HUES64 (cell line): ENCODE results near the gene PTPN23.
"Not testable (repeated sequence)": the region's sequence is repeated elsewhere in the genome, so short reads cannot be mapped to it uniquely, and the experiment has no call there.

Experiments used
- H3K27ac ChIP-seq: 2 replicates; pipeline ENCODE4 v1.7.0; 2013; ENCODE audit warnings: low read depth, low read length, inconsistent platforms
- H3K27me3 ChIP-seq: 2 replicates; pipeline ENCODE4 v1.6.1; 2013; ENCODE audit warnings: mild to moderate bottlenecking, low read length; ENCODE audit not compliant: insufficient read depth
- H3K36me3 ChIP-seq: 2 replicates; pipeline ENCODE4 v1.6.1; 2013; ENCODE audit warnings: mild to moderate bottlenecking, low read length; ENCODE audit not compliant: insufficient read depth
- H3K4me1 ChIP-seq: 2 replicates; pipeline ENCODE4 v1.6.1; 2013; ENCODE audit warnings: mild to moderate bottlenecking, low read length, moderate library complexity; ENCODE audit not compliant: insufficient read depth
- H3K4me3 ChIP-seq: 2 replicates; pipeline ENCODE4 v1.5.1; 2013; ENCODE audit warnings: mild to moderate bottlenecking, low read length, moderate library complexity
- H3K9ac ChIP-seq: 2 replicates; pipeline ENCODE4 v1.6.1; 2013; ENCODE audit warnings: mild to moderate bottlenecking, low read depth, low read length
- H3K9me3 ChIP-seq: 2 replicates; pipeline ENCODE4 v1.6.1; 2013; ENCODE audit warnings: low read depth, low read length; ENCODE audit not compliant: insufficient read depth
- WGBS: fragments of 150-250, 120-280 bp; methylation state at CpG from one replicate; pipeline ENCODE4 v1.1.7; 2013; ENCODE audit warnings: missing lambda C conversion rate; 5-methylcytosine and 5-hydroxymethylcytosine counted together

PTPN23 gene

GRCh38 chr3:47355010-47355409, 25.8 kb upstream of the PTPN23 start:
- Histone ChIP-seq H3K36me3 (no peaks in the 10 kb centered on the region), H3K27me3 (no peaks in the 10 kb centered on the region), H3K9ac (no peak overlapping the region), H3K27ac (no peak overlapping the region), H3K9me3 (peaks cover 21% of the 10 kb centered on the region), H3K4me3 (no peak overlapping the region), H3K4me1 (no peaks in the 10 kb centered on the region)
- WGBS, result 91% methylated on average over 3 of the region's 3 CpGs

GRCh38 chr3:47356201-47356600, 24.6 kb upstream of the PTPN23 start:
- no peak overlapping the region for H3K27ac ChIP-seq
- H3K4me1 ChIP-seq, result no peaks in the 10 kb centered on the region
- no peaks in the 10 kb centered on the region for H3K36me3 ChIP-seq
- H3K9me3 ChIP-seq, result peaks cover 26% of the 10 kb centered on the region
- H3K27me3 ChIP-seq, result no peaks in the 10 kb centered on the region
- H3K9ac ChIP-seq, result no peak overlapping the region
- 96% methylated on average over 31 of the region's 31 CpGs for WGBS
- H3K4me3 ChIP-seq, result no peak overlapping the region

GRCh38 chr3:47359323-47359722, 21.5 kb upstream of the PTPN23 start:
- 33% methylated on average over 1 of the region's 1 CpG for WGBS
- peaks cover 26% of the 10 kb centered on the region for H3K9me3 ChIP-seq

GRCh38 chr3:47360110-47360517, 20.7 kb upstream of the PTPN23 start:
- not testable (repeated sequence) for H3K36me3 ChIP-seq, H3K4me1 ChIP-seq, H3K27me3 ChIP-seq, H3K4me3 ChIP-seq, H3K9ac ChIP-seq, H3K27ac ChIP-seq
- 95% methylated on average over 4 of the region's 4 CpGs for WGBS
- H3K9me3 ChIP-seq, result peaks cover 26% of the 10 kb centered on the region

More at GRCh38 chr3:47359323-47359722, 21.5 kb upstream of the PTPN23 start:
- H3K27me3 ChIP-seq, result no peaks in the 10 kb centered on the region
- H3K36me3 ChIP-seq, result no peaks in the 10 kb centered on the region
- no peak overlapping the region for H3K27ac ChIP-seq
- no peaks in the 10 kb centered on the region for H3K4me1 ChIP-seq
- no peak overlapping the region for H3K4me3 ChIP-seq
- no peak overlapping the region for H3K9ac ChIP-seq

- Histone ChIP-seq H3K27me3 (no peaks in the 10 kb centered on the region), H3K4me3 (no peak overlapping the region), H3K36me3 (no peaks in the 10 kb centered on the region), H3K4me1 (no peaks in the 10 kb centered on the region), H3K9ac (no peak overlapping the region), H3K27ac (no peak overlapping the region), H3K9me3 (peaks cover 26% of the 10 kb centered on the region)
- 95% methylated on average over 5 of the region's 5 CpGs for WGBS
These were observed 18.1 kb upstream of the PTPN23 start for GRCh38 chr3:47362701-47363100.

GRCh38 chr3:47365213-47366153, 15.3 kb upstream of the PTPN23 start:
- Histone ChIP-seq H3K9ac (no peak overlapping the region), H3K4me3 (no peak overlapping the region), H3K4me1 (no peaks in the 10 kb centered on the region), H3K9me3 (peaks cover under 1% of the 10 kb centered on the region; the same call in 1 of the 2 replicates), H3K27ac (no peak overlapping the region), H3K36me3 (no peaks in the 10 kb centered on the region), H3K27me3 (no peaks in the 10 kb centered on the region)
- 89% methylated on average over 11 of the region's 11 CpGs for WGBS

- WGBS, result 95% methylated on average over 2 of the region's 2 CpGs
- H3K27me3 ChIP-seq, result no peaks in the 10 kb centered on the region
- no peaks in the 10 kb centered on the region for H3K9me3 ChIP-seq
- no peak overlapping the region for H3K4me3 ChIP-seq
- peaks cover 5% of the 10 kb centered on the region for H3K4me1 ChIP-seq
- no peak overlapping the region for H3K27ac ChIP-seq
- H3K9ac ChIP-seq, result no peak overlapping the region
- H3K36me3 ChIP-seq, result no peaks in the 10 kb centered on the region
These were observed 14.0 kb upstream of the PTPN23 start for GRCh38 chr3:47366833-47367232.

GRCh38 chr3:47367631-47368030, 13.2 kb upstream of the PTPN23 start:
- H3K9ac ChIP-seq, result no peak overlapping the region
- H3K9me3 ChIP-seq, result no peaks in the 10 kb centered on the region
- H3K27me3 ChIP-seq, result no peaks in the 10 kb centered on the region
- no peak overlapping the region for H3K4me3 ChIP-seq
- H3K36me3 ChIP-seq, result no peaks in the 10 kb centered on the region
- no peak overlapping the region for H3K27ac ChIP-seq
- peaks cover 5% of the 10 kb centered on the region for H3K4me1 ChIP-seq
- over 99% methylated on average over 7 of the region's 7 CpGs for WGBS

- H3K4me1 ChIP-seq, H3K4me3 ChIP-seq, H3K27me3 ChIP-seq, H3K36me3 ChIP-seq, H3K27ac ChIP-seq, H3K9me3 ChIP-seq, H3K9ac ChIP-seq: not testable (repeated sequence)
- 91% methylated on average over 8 of the region's 8 CpGs for WGBS
These were observed 10.8 kb upstream of the PTPN23 start for GRCh38 chr3:47370020-47370419.

GRCh38 chr3:47370887-47371697, 9.7 kb upstream of the PTPN23 start:
- H3K4me3 ChIP-seq, result no peak overlapping the region
- WGBS, result 56% methylated on average over 9 of the region's 13 CpGs

GRCh38 chr3:47374587-47374986, 6.2 kb upstream of the PTPN23 start:
- no peaks in the 10 kb centered on the region for H3K27me3 ChIP-seq
- H3K4me1 ChIP-seq, result peaks cover 6% of the 10 kb centered on the region
- no peak overlapping the region for H3K4me3 ChIP-seq
- H3K36me3 ChIP-seq, result no peaks in the 10 kb centered on the region
- no peak overlapping the region for H3K9ac ChIP-seq
- no peak overlapping the region for H3K27ac ChIP-seq
- no peaks in the 10 kb centered on the region for H3K9me3 ChIP-seq

More at GRCh38 chr3:47370887-47371697, 9.7 kb upstream of the PTPN23 start:
- Histone ChIP-seq H3K36me3 (no peaks in the 10 kb centered on the region), H3K4me1 (peaks cover 5% of the 10 kb centered on the region), H3K27ac (no peak overlapping the region), H3K9ac (no peak overlapping the region), H3K9me3 (no peaks in the 10 kb centered on the region), H3K27me3 (no peaks in the 10 kb centered on the region)
